Stimulated activated CD8-positive, alpha-beta memory T cell treated with anti-CD3 and anti-CD28 coated beads, Interleukin-7, amount 100 ng/mL, for 4 hours (primary cell): ENCODE results near the gene NAE1.
"Not testable (repeated sequence)": the region's sequence is repeated elsewhere in the genome, so short reads cannot be mapped to it uniquely, and the experiment has no call there.

ENCODE experiments used
- DNase-seq, 2 donors: peaks; one replicate each; pipeline ENCODE4 v3.0.0-alpha.2; 2020; ENCODE audit warnings: low read depth in 2 of 2

The NAE1 gene

DNA sequence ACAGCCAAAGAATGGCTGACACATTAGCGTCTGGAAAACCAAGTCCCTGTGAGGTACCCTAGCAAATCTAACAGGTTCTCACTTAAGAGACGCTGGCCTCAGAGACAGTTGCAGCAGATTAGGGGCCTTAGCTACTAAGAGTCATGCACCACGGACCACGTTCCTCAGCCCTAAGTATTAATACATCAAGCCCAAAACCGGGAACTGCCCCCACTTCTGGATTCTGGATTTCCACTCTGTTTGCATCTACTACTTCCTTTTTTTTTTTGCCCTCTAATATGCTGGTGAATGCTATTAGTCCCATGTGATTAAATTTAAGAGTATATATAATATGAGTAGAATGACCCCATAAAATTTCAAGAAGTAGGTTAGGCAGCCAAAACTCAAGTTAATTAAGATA is 28.6 kb downstream of the NAE1 start:
- DNase-seq: no peak

DNA sequence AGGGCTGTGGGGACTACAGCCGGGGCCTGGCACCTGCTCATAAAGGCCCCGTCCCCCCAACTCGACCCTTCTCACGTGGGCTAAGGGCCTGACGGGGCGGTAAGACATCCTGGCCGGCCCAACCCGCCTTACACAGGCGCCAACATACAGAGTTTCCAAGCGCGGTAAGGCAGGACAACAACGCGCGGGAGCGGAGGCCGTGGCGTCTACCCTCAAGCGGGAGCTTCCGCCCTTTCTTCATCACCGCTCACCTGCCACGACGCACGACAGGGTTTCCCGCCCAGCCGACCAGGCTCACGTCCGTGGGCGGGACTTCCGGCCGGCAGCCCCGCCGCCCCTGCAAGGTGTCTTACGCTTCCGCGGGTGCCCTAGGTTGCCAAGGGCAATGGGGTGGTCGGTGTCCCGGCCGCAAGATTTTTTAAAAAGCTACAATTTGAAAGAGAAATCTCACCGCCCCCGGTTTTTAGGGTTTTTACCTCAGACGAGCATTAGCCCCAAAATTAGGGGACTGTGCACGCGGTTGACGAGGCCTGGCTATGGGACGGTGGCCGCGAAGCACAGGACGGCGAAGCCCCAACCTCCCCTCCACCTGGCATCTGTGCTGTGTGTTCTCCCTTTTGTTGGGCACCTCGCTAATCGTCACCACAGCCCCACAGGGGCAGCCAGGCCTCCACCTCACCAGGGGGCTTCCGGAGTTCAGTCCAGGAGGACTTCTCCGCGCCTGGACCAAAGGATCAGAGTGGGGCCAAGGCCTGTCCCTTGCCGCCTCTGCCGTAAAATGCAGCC is 29.3 kb downstream of the NAE1 start, which contains the start of gene TERB1:
TSS of gene TERB1 (minus strand) at position 265 of the 786 bp plus-strand sequence. CDS start 4,786 bp downstream, outside the sequence.
- no peak for DNase-seq

- DNase-seq: no peak
Observed at GRCh38 chr16:66800856-66801255, 29.9 kb downstream of the NAE1 start.

- no peak for DNase-seq
Observed at GRCh38 chr16:66798161-66798560, 32.6 kb downstream of the NAE1 start.

DNA sequence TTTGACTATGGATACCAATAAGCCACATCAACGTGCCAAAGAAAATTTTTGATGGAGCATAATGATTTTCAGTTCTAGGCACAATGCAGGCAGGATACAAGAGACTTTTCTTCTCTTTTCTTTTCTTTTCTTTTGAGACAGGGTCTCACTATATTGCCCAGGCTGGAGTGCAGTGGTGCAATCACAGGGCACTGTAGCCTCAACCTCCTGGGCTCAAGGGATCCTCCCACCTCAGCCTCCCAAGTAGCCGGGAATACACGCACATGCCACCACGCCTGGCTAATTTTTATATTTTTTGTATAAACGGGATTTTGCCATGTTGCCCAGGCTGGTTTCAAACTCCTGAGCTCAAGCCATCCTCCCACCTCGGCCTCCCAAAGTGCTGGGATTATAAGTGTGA is 36.8 kb downstream of the NAE1 start:
- DNase-seq: not testable (repeated sequence)

GRCh38 chr16:66790130-66790733 is 40.5 kb downstream of the NAE1 start:
- DNase-seq: no peak

- no peak for DNase-seq
Observed at GRCh38 chr16:66787427-66787826, 43.3 kb downstream of the NAE1 start.

GRCh38 chr16:66786551-66786950 is 44.2 kb downstream of the NAE1 start:
- no peak for DNase-seq

DNA sequence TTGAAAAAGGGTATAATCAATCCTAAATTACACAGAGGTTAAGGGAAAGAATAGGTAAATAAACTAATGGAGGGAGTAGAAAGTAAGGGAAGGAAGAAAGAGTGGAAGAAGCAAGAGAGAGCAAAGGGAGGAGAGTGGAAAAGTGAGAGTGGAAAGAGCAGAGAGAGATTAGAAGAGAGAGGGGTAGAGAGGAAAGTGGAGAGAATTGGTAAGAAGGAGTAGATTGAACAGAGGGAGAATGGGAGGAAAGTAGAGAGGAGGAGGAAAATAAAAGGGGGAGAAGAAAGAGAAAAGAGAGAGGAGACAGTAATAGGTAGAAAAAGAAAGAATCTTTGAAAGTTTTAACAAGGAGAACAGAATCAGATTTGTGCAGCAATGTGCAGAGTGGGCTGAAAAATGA is 54.3 kb downstream of the NAE1 start:
- DNase-seq: no peak

DNA sequence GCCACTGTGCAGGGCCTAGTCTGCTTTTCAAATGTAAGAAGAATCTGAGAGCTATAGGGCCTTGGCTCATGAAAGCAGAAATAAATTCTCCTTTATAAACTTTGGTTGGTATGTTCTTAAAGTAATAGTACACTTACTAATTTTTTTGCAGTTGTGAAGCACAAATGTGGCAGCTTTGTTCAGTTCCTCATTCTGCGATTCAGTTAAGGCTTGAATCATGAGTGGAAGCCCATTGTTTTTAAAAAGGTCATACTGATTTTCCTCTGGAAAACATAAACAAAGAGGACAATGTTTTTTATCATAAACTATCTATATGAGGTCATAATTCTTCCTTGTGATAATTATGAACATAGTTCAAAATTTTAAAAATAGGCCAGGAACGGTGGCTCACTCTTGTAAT is 55.8 kb downstream of the NAE1 start:
- DNase-seq: no peak

GRCh38 chr16:66758086-66758485 is 72.7 kb downstream of the NAE1 start:
- no peak for DNase-seq

- no peak for DNase-seq
Observed at GRCh38 chr16:66754819-66755218, 76.0 kb downstream of the NAE1 start.

GRCh38 chr16:66754211-66754610 is 76.6 kb downstream of the NAE1 start:
- DNase-seq: no peak

DNA sequence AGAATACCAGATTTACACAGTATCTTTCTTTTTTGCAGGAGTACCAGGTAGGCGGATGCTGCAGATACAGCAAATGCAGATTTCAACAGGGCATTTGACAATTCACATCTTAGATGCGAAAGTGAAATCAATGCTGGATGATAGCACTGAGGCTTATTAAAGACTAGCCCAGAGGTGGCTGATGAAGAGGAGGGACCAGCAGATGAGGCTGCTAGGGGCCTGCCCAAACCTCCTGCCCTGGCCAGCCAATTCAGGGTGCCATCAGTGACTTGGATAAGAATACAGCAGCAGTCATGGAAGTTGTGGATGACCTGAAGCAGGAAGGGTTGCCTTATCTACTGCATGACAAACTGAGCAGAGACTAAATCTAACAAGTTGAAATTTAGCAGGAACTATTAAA is 77.8 kb downstream of the NAE1 start:
- DNase-seq: no peak
